ENCODE results near the gene KRTAP10-2. TPM values are rescaled to one million over a fixed set of nuclear protein-coding genes. Genes with fewer than 3 reads are reported as not detected.

The KRTAP10-2 gene
- total and polyA plus RNA-seq, 9 of the 15 experiments (the other 6 are each of a cell fraction or from before 2014, with no cell fraction given): not detected

GRCh38 chr21:44510508-44511218 lies 40.6 kb downstream of the KRTAP10-2 start (continued):
- TF ChIP-seq MBD1 (CRISPR knock-in tag; IDR thresholded peaks at IDR 0.05) (no peak), ZNF445 (CRISPR knock-in tag; IDR thresholded peaks at IDR 0.05; ENCODE audit: low read depth) (no peak), SRSF1 (IDR thresholded peaks at IDR 0.05; ENCODE audit: low read depth, low read length) (no peak), SMAD1 (IDR thresholded peaks at IDR 0.05; ENCODE audit: low read depth, low read length, partially characterized antibody) (no peak), ETV5 (CRISPR knock-in tag; IDR thresholded peaks at IDR 0.05; ENCODE audit: low read depth) (no peak), NBN (IDR thresholded peaks at IDR 0.05; ENCODE audit: low read depth) (no peak), MYNN (IDR thresholded peaks at IDR 0.05) (peak; percentile 21; the same call in 1 of the 2 replicates), MYNN (CRISPR knock-in tag; IDR thresholded peaks at IDR 0.05) (no peak), TARDBP (IDR thresholded peaks at IDR 0.05) (no peak), E2F6 (IDR thresholded peaks at IDR 0.05; ENCODE audit: borderline replicate concordance in 1 of 2, extremely low read depth in 1 of 2, insufficient read depth in 1 of 2, insufficient read length in 1 of 2, low read depth in 1 of 2, low read length in 1 of 2, poor library complexity in 1 of 2, severe bottlenecking in 1 of 2) (peak in 1 of 2 experiments; percentile 18), ZNF436 (CRISPR knock-in tag; IDR thresholded peaks at IDR 0.05) (no peak), MYC (IDR thresholded peaks at IDR 0.05; ENCODE audit: low read depth, low read length) (0 out of 2 replicates have a peak, but pooled peaks have one; percentile 40), MYC (CRISPR knock-in tag; IDR thresholded peaks at IDR 0.05; ENCODE audit: borderline replicate concordance, low read depth) (no peak), RB1 (IDR thresholded peaks at IDR 0.05; ENCODE audit: low read depth) (peak; percentile 73; the same call in 1 of the 2 replicates), CREB1 (IDR thresholded peaks at IDR 0.05) (no peak), CREB1 (CRISPR knock-in tag; IDR thresholded peaks at IDR 0.05) (peak; percentile 61), NFIC (IDR thresholded peaks at IDR 0.05) (no peak), MAFK (IDR thresholded peaks at IDR 0.05; ENCODE audit: low read length) (peak; percentile 27; the same call in 1 of the 2 replicates), BCOR (IDR thresholded peaks at IDR 0.05) (peak; percentile 20; the same call in 1 of the 2 replicates), CBX8 (IDR thresholded peaks at IDR 0.05; ENCODE audit: borderline replicate concordance, extremely low read depth, low read depth, low read length, poor library complexity, severe bottlenecking) (no peak), FOXM1 (IDR thresholded peaks at IDR 0.05; ENCODE audit: low read depth) (no peak), FOXM1 (CRISPR knock-in tag; IDR thresholded peaks at IDR 0.05; ENCODE audit: low read depth) (no peak), ZNF124 (CRISPR knock-in tag; IDR thresholded peaks at IDR 0.05) (no peak), CAMTA2 (CRISPR knock-in tag; conservative IDR thresholded peaks at IDR 0.05) (no peak), TGIF2 (CRISPR knock-in tag; IDR thresholded peaks at IDR 0.05) (no peak), CREM (IDR thresholded peaks at IDR 0.05; ENCODE audit: low read depth) (peak; percentile 68), CC2D1A (IDR thresholded peaks at IDR 0.05) (peak; percentile 61)
- TF ChIP-seq, protein P1, sequence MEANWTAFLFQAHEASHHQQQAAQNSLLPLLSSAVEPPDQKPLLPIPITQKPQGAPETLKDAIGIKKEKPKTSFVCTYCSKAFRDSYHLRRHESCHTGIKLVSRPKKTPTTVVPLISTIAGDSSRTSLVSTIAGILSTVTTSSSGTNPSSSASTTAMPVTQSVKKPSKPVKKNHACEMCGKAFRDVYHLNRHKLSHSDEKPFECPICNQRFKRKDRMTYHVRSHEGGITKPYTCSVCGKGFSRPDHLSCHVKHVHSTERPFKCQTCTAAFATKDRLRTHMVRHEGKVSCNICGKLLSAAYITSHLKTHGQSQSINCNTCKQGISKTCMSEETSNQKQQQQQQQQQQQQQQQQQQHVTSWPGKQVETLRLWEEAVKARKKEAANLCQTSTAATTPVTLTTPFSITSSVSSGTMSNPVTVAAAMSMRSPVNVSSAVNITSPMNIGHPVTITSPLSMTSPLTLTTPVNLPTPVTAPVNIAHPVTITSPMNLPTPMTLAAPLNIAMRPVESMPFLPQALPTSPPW (CRISPR knock-in tag; IDR thresholded peaks at IDR 0.05): peak; percentile 65

Data from K562 (cell line).